ENCODE results near the gene MLF2.
A peak's percentile ranks its signal among the peaks of the same experiment; 100 is the strongest.
"Not testable (repeated sequence)": the region's sequence is repeated elsewhere in the genome, so short reads cannot be mapped to it uniquely, and the experiment has no call there.

The MLF2 gene

DNA sequence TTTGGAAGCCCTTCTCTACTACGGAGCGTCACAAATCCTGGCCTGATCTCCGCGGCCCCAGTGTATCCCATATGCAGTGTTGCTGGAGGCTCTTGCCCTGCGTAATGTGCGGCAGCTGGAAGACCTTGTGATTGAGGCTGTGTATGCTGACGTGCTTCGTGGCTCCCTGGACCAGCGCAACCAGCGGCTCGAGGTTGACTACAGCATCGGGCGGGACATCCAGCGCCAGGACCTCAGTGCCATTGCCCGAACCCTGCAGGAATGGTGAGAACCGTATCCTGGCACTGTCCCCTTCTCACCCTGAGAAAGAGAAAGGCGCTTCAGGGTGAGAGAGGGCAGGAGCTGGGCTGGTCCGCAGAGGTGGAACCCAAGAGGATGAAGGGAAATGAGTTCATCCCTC, 23.8 kb downstream of the MLF2 start:
- DNase-seq, result no peak

DNA sequence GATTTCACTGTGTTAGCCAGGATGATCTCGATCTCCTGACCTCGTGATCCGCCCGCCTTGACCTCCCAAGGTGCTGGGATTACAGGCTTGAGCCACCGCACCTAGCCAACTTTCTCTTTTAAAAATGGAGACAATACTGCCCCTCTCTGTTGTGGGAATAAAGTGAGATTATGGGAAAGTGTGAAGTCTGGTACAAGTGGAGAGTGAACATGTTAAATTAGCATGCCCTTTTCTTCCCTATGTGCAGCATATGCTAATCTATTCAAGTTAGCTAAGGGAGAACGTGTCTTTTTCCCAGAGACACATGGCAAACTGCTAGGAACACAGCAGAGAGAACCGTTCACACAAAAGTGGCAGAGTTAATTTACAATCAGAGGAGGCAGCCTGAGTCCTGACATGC, 27.6 kb downstream of the MLF2 start:
- DNase-seq, result no peak

DNA sequence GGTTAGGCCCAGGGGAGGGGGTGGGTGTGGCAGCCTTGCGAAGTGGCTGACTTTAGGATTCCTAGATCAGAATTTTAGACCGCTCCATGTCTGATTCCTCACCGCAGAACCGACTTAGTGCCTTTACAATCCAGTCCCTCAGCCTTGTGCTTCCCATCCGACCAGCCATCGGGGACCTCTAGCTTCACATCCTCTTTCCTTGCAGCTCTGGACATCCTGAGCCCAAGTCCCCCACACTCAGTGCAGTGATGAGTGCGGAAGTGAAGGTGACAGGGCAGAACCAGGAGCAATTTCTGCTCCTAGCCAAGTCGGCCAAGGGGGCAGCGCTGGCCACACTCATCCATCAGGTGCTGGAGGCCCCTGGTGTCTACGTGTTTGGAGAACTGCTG, 28.5 kb downstream of the MLF2 start:
- peak; percentile 13 for DNase-seq

DNA sequence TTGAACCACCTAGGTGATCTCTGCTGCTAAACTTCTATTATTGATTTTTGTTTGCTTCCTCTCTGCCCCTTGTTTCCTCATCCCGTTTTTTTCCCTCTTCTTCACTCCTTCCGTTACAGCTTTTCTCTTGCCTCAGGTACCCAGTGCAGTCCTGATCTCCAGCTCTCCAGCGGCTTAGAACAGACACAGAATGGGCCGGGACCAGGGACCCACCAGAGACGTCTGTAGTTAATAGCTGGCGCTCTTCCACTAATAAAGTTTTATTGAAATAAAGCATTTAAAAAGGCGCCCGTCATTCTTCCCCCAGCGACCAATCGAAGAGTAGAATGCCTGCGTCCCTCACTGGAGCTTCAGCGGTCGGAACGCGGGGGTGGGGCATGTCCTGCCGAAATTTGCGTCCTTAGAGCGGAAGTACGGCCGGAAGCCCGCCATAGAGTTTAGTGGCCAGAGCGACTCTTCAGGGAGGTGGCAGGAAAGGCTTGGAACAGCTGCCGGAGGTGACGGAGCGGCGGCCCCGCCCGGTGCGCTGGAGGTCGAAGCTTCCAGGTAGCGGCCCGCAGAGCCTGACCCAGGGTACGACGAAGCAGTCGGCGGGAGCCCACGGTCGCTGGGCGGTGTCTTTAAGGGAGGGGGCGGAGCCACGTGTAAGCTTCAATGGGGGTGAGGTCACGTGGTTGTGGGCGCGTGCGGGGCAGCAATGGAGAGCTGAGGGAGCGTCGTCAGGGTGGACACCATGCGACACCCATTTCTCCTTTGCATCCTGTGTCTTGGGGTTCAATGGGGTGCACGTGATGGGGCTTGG, 29.1 kb downstream of the MLF2 start, which contains the start of gene COPS7A:
Gene COPS7A (plus strand): TSS at position 440 of the 802 bp plus-strand sequence. CDS start 611 bp downstream, outside the sequence.
- DNase-seq, result peak; percentile 92

DNA sequence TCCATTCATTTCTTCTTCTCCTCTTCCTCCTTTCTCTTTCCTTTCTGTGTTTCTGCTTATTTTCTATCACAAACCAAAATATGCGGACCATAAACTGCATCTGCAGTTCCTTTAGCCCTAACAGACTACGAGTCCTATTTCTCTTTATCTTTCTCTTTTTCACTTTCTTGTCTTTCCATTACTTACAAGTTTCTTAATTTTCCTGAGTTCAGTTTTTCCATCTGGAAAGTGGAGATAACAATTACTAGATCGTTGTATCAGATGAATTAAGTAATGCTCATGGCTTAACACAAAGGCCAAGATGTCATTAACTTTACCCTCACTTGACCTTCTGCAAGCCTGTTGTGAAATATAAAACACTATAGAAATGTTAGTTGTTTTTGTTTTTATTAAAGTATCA, 30.1 kb downstream of the MLF2 start:
- no peak for DNase-seq

DNA sequence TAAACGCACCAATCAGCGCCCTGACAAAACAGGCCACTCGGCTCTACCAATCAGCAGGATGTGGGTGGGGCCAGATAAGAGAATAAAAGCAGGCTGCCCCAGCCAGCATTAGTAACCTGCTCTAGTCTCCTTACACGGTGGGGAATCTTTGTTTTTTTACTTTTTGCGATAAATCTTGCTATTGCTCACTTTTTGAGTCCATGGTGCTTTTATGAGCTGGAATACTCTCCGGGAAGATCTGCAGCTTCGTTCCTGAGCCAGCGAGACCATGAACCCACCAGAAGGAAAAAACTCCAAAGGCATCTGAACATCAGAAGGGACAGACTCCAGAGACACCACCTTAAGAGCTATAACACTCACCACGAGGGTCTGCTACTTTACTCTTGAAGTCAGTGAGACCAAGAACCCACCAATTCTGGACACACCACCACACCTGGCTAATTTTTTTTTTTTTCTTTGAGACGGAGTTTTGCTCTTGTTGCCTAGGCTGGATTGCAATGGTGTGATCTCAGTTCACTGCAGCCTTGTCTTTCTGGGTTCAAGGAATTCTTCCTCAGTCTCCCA, 36.0 kb downstream of the MLF2 start:
- DNase-seq, result no peak

DNA sequence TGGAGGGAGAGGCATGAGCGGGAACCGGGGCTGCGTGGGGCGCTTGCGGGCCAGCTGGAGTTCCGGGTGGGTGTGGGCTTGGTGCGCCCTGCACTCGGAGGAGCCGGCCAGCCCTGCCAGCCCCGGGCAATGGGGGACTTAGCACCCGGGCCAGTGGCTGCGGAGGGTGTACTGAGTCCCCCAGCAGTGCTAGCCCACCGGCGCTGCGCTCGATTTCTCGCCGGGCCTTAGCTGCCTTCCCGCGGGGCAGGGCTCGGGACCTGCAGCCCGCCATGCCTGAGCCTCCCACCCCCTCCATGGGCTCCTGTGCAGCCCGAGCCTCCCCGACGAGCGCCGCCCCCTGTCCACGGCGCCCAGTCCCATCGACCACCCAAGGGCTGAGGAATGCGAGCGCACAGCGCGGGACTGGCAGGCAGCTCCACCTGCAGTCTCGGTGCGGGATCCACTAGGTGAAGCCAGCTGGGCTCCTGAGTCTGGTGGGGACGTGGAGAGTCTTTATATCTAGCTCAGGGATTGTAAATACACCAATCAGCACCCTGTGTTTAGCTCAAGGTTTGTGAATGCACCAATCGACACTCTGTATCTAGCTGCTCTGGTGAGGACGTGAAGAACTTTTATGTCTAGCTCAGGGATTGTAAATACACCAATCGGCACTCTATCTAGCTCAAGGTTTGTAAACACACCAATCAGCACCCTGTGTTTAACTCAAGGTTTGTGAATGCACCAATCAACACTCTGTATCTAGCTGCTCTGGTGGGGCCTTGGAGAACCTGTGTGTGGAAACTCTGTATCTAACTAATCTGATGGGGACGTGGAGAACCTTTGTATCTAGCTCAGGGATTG, 36.7 kb downstream of the MLF2 start:
- DNase-seq, result not testable (repeated sequence)

DNA sequence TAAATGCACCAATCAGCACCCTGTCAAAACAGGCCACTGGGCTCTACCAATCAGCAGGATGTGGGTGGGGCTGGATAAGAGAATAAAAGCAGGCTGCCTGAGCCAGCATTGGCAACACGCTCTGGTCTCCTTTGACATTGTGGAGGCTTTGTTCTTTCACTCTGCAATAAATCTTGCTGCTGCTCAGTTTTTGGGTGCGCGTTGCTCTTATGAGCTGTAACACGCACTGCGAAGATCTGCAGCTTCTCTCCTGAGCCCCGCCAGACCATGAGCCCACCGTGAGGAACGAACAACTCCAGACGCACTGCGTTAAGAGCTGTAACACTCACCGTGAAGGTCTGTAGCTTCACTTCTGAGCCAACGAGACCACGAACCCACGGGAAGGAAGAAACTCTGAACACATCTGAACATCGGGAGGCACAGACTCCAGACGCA, 44.0 kb downstream of the MLF2 start:
- no peak for DNase-seq

DNA sequence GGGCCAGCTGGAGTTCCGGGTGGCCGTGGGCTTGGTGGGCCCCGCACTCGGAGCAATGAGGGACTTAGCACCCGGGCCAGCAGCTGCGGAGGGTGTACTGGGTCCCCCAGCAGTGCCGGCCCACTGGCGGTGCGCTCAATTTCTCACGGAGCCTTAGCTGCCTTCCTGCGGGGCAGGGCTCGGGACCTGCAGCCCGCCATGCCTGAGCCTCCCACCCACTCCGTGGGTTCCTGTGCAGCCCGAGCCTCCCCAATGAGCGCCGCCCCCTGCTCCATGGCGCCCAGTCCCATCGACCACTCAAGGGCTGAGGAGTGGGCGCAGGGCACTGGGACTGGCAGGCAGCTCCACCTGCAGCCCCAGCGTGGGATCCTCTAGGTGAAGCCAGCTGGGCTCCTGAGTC, 44.6 kb downstream of the MLF2 start:
- not testable (repeated sequence) for DNase-seq

DNA sequence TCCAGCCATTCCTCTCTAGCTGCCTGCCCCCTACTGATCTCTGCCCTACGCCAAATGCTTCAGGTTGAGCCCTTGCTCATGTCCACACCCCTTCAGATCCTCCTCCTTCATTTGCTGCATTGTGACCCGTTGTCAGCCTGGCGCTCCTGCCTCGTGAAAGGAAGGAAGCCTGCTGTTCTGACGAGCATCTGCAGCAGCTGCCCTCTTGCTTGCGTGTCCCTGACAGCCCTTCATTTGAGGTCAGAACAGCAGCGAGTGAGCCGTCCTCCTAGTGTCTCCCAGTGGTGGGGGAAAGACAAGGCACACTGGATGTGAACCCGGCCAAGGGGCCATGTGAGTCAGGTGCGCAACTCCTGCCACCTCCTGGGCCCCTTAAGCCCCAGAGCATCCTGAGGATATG, 49.3 kb downstream of the MLF2 start:
- DNase-seq, result no peak

DNA sequence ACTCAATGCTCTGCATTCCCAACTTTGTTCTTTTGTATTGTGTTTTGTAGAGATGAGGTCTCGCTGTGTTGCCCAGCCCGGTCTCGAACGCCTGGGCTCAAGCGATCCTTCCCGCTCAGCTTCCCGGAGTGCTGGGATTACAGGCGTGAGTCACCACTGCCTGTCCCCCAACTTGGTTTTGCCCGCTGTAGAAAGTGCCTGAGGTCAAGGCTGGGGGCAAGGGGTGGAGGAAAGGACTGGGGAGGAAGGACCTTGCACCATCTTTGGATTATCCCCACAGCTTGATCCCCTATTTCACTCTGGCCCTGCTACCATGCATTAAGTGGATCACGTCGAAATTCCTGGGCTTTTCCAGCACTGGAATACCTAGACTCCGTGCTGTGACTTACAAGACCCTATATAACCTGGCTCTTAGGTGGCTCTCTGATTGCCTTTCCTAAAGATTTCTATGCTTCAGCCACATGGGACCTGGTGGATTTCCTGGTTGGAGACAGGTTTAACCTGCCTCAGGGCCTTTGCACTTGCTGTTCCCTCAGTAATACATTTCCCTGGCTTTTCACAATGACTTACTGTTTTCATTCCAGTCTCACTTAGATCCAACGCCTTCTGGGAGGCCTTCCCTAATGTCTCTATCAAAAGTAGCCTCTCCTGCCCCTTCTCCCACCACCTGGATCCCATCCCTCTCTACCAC, 51.7 kb downstream of the MLF2 start:
- no peak for DNase-seq

DNA sequence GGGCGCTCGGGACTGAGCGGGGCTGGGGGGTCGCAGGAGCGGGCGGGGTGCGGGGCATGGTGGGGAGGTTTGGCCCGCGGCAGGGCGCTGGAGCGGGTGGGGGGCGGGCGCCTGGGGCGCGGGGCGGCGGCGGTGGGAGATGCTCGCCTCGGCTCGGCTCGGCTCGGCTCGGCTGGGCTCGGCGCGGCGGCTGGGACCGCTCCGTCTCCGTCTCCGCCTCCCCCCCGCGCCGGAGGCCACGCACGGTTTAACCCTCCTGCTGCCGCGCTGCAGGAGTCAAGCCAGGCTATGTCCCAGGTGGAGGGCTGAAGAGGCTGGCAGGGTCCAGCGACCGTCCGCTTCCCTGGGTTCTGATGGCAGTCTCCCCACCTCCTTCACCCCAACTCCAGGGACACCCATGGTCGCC, 52.3 kb downstream of the MLF2 start, which contains the start of gene PIANP:
Gene PIANP (minus strand): TSS at position 170 of the 406 bp plus-strand sequence. CDS start 2,754 bp downstream, outside the sequence.
- peak; percentile 66 for DNase-seq

DNA sequence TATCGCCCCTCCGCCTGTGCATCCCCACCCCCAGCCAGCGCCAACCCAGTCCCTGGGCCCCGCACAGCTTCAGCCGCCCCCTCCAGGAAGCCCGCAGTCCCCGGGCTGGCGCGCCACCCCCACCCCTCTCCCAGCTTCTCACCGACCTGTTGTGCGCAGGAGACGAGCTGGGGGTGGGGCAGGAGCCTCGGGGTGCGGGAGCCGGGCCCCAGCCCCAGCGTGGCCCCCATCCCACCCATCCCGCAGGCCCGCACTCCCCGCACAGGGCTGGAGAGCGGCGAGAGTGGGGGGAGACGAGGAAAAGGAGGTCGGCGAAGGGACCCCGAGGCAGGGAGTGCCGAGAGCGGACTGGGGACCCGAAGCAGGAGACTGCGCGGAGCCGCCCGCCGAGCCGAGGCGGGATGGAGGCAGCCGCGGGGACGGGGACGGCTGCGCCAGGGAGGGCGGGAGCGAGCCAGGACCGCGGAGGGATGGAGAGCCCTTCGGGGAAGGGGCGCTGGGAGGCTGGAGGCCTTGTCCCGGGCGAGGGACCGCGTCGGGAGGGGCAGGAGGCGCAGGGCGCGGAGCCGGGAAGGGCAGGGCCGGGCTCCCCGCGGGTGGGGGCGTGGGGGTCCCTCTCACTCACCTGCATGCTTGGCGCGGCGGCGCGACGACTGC, 52.8 kb downstream of the MLF2 start:
- DNase-seq, result peak; percentile 24

DNA sequence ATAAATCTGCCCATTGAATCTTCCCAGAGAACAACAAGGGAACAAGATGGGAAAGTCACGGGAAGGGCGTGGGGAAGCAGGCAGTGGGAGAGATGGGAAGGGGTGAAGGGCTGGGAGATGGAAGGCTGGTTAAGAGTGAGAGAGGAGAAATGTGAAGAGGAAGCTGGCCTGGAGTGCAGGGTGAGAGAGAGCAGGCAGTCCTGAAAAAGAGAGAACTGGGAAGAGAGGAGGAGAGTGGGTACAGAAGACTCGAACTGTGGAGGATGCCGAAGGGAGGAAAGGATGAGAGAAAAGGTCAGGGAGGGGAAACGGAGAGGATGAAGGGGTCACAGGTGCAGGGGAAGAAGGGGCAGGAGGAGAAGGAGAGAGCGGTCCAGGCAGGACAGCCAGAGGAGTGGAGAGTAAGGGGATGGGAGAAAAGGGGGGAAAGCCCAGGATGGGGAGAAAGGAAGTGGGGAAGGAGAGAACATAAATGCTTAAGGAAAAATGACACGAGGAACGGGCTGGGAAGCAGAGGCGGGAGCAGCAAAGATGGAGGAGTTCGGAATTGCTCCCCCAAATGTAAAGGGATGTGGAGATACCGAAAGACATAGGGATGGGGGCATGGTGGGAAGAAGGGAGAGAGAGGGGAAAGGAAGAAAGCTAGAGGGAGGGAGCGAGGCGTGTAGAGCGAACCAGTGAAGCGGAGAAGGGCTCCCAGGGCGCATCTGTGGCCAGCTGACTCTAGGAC, 53.5 kb downstream of the MLF2 start:
- DNase-seq, result no peak

DNA sequence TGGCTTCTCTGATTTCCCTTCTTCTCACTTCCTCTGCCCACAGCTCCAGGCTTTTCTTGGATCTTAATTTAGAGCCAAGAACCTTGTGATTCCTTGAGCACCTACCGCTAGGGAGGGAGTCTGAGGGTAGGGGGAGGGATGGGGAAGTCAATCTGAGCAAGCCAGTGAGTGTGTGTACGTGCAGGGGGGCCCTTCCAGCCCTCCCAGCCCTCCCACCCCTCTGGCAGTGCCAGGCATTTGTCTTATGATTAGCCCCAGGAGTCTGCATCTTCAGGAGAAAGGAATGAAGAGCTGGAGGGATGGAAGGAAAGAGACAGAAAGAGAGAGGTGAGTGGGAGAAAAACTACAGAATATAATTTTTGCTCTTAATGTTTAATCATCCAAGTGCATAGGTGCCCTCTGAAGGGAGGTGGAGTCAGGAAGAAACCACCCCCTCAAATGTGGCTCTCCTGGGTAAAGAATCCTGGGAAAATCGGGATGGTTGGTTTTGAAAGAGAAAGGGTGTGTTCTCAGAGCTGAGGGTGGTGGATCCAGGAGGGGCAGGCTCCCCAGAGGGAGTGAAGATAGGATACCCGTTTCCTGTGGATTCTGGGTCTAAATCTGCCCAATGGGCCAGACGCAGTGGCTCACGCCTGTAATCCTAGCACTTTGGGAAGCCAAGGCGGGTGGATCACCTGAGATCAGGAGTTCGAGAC, 54.4 kb downstream of the MLF2 start:
- DNase-seq, result no peak
